Thoracic aorta (tissue), 2 donors: ENCODE measurements around the gene CSF1. TPM values are rescaled to one million over a fixed set of nuclear protein-coding genes. Genes with fewer than 3 reads are reported as not detected.

ENCODE experiments used
- ATAC-seq: fragments of 150-250 bp; one replicate; pipeline ENCODE4 v1.8.0; 2017; ENCODE audit warnings: low read depth; ENCODE audit not compliant: insufficient number of reproducible peaks, low FRiP score
- DNase-seq: peaks from one replicate; pipeline ENCODE4 v3.0.0-alpha.2; 2020; ENCODE audit warnings: low spot score
- H3K27ac ChIP-seq, 2 donors: fragments of 200-600 bp; sonication (generic); 1 replicate in 1 of 2; 2 replicates in 1 of 2; pipeline ENCODE4 v1.5.1; 2016; ENCODE audit warnings: mild to moderate bottlenecking in 2 of 2, moderate library complexity in 2 of 2
- H3K27me3 ChIP-seq: fragments of 200-600 bp; sonication (generic); replicated peaks from 2 replicates; pipeline ENCODE4 v1.6.0; 2016; ENCODE audit warnings: mild to moderate bottlenecking; ENCODE audit not compliant: insufficient read depth
- H3K36me3 ChIP-seq: fragments of 200-600 bp; sonication (generic); one replicate; pipeline ENCODE4 v1.5.1; 2016
- H3K4me1 ChIP-seq, 2 donors: fragments of 200-600 bp; sonication (generic); 1 replicate in 1 of 2; 2 replicates in 1 of 2; pipeline versions ENCODE4 v1.5.1 to v1.6.0; 2016; ENCODE audit warnings: low read depth in 2 of 2, mild to moderate bottlenecking in 1 of 2; ENCODE audit not compliant: control insufficient read depth in 1 of 2
- H3K4me3 ChIP-seq: fragments of 200-600 bp; sonication (generic); 2 replicates; pipeline ENCODE4 v1.5.1; 2016; ENCODE audit warnings: mild to moderate bottlenecking
- H3K9me3 ChIP-seq: fragments of 200-600 bp; sonication (generic); 2 replicates; pipeline ENCODE4 v1.5.1; 2016
- CTCF ChIP-seq: fragments of 200-600 bp; sonication (generic); IDR thresholded peaks from one replicate; pipeline ENCODE4 v1.5.1; 2019; ENCODE audit warnings: antibody characterized with exemption
- total RNA-seq, 2 donors: library from RNA; depleted of rRNA; stranded (reverse); fragments of >200 nt; gene quantifications; one replicate each; pipeline versions ENCODE4 v1.1.0 to v1.2.3, GENCODE V29; 2016

CSF1 gene
- total RNA-seq, 2 donors from 2014 or later = 146 to 171 TPM

- Histone ChIP-seq H3K27me3 (no peaks in the 10 kb centered on the region), H3K4me3 (no peak overlapping the region), H3K27ac (no peak overlapping the region), H3K4me1 (peaks cover 13 to 24% of the 10 kb centered on the region in 2 donors), H3K36me3 (no peaks in the 10 kb centered on the region), H3K9me3 (no peaks in the 10 kb centered on the region)
- TF ChIP-seq CTCF = no peak
- no peak for DNase-seq
- ATAC-seq = no peak
These were observed 53.2 kb downstream of the CSF1 start for GRCh38 chr1:109963864-109964263.

DNA sequence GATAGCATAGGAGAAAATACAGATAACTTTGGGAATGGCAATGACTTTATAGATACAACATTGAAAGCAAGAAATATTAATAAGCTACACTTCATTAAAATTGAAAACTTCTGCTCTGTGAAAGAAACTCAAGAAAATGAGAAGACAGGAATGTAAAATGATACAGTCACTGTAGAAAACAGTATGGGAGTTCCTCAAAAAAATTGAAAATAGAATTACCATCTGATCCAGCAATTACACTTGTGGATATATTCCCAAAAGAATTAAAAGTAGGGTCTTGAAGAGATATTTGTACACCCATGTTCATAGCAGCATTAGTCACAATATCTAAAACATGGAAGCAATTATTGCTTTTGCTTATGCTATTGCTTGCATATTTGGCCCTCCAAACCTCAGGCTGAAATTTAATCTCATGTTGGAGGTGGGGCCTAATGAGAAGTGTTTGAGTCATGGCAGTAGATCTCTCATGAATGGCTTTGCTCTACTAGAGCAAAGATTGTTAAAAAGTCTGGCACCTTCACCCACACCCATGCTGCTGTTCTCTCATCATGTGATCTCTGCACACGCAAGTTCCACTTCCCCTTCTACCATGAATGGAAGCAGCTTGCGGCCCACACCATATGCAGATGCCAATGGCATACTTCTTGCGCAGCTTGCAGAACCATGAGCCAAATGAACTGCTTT is 58.6 kb downstream of the CSF1 start:
- ATAC-seq = no peak
- DNase-seq = no peak
- no peaks in the 10 kb centered on the region for H3K9me3 ChIP-seq

GRCh38 chr1:109969907-109970306 is 59.3 kb downstream of the CSF1 start:
- H3K27me3 ChIP-seq = no peaks in the 10 kb centered on the region
- no peak for TF ChIP-seq CTCF
- ATAC-seq = no peak
- no peaks in the 10 kb centered on the region for H3K36me3 ChIP-seq
- no peaks in the 10 kb centered on the region for H3K9me3 ChIP-seq
- no peak overlapping the region for H3K27ac ChIP-seq
- no peak for DNase-seq
- no peaks in the 10 kb centered on the region for H3K4me1 ChIP-seq
- no peak overlapping the region for H3K4me3 ChIP-seq

More for the DNA sequence above, 58.6 kb downstream of the CSF1 start:
- Histone ChIP-seq H3K36me3 (no peaks in the 10 kb centered on the region), H3K27ac (no peak overlapping the region), H3K4me3 (no peak overlapping the region), H3K4me1 (no peaks in the 10 kb centered on the region), H3K27me3 (no peaks in the 10 kb centered on the region)
- no peak for TF ChIP-seq CTCF

GRCh38 chr1:109971559-109971958 is 60.9 kb downstream of the CSF1 start:
- H3K36me3 ChIP-seq = no peaks in the 10 kb centered on the region
- no peaks in the 10 kb centered on the region for H3K4me1 ChIP-seq
- H3K27me3 ChIP-seq = no peaks in the 10 kb centered on the region
- no peak overlapping the region for H3K27ac ChIP-seq
- H3K4me3 ChIP-seq = no peak overlapping the region
- no peaks in the 10 kb centered on the region for H3K9me3 ChIP-seq
- no peak for TF ChIP-seq CTCF
- no peak for DNase-seq
- ATAC-seq = no peak

DNA sequence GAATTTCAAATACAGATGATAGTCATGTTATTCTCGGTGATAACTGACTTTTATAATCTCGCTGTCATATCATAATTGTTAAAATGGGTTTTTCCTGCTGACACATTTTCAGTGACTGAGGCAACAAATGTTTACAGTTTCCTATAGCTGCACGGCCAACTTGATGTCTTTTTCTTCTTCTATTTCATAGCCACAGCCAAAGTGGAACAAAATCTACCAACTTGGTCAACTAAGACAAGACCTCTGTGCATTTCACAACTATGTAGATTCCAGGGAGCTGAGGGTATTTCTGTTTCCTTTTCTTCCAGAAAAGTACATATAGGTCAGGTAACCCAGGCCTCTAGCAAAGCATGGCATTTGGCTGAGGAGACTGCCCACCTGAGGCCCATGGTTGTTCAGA is 63.5 kb downstream of the CSF1 start:
- TF ChIP-seq CTCF = no peak
- H3K9me3 ChIP-seq = no peaks in the 10 kb centered on the region
- no peak overlapping the region for H3K4me3 ChIP-seq
- ATAC-seq (no peak), DNase-seq (no peak)
- peaks cover 0 to 14% of the 10 kb centered on the region in 2 donors for H3K4me1 ChIP-seq
- no peaks in the 10 kb centered on the region for H3K36me3 ChIP-seq
- H3K27ac ChIP-seq = no peak overlapping the region
- no peaks in the 10 kb centered on the region for H3K27me3 ChIP-seq
